H9 (cell line): ENCODE data around the gene FAM131C. TPM values are rescaled to one million over a fixed set of nuclear protein-coding genes. Genes with fewer than 3 reads are reported as not detected.

Experiments used
- DNase-seq: peaks from one replicate; pipeline ENCODE4 v3.0.0-alpha.2; 2017
- H2AFZ ChIP-seq: one replicate; pipeline ENCODE4 v1.6.1; 2013; ENCODE audit warnings: mild to moderate bottlenecking, low read length, control low read depth, moderate library complexity
- H2AK5ac ChIP-seq: 2 replicates; pipeline ENCODE4 v1.6.1; 2013; ENCODE audit warnings: low read length, control low read depth, mixed read lengths; ENCODE audit not compliant: insufficient read length
- H2BK120ac ChIP-seq: one replicate; pipeline ENCODE4 v1.6.1; 2013; ENCODE audit warnings: low read depth, mild to moderate bottlenecking, low read length, control low read depth, inconsistent platforms; ENCODE audit not compliant: poor library complexity, severe bottlenecking
- H2BK12ac ChIP-seq: 2 replicates; pipeline ENCODE4 v1.6.1; 2013; ENCODE audit warnings: low read length, control low read depth, mixed read lengths, low read depth; ENCODE audit not compliant: insufficient read length
- H2BK15ac ChIP-seq: 2 replicates; pipeline ENCODE4 v1.6.1; 2013; ENCODE audit warnings: low read depth, low read length, control low read depth
- H2BK20ac ChIP-seq: one replicate; pipeline ENCODE4 v1.6.1; 2013; ENCODE audit warnings: low read depth, mild to moderate bottlenecking, low read length, control low read depth, inconsistent platforms; ENCODE audit not compliant: poor library complexity, severe bottlenecking
- H2BK5ac ChIP-seq: 2 replicates; pipeline ENCODE4 v1.6.1; 2013; ENCODE audit warnings: low read length, control low read depth, mixed read lengths; ENCODE audit not compliant: insufficient read length
- H3K14ac ChIP-seq: 2 replicates; pipeline ENCODE4 v1.6.1; 2013; ENCODE audit warnings: low read length, control low read depth; ENCODE audit not compliant: insufficient read depth
- H3K18ac ChIP-seq: 2 replicates; pipeline ENCODE4 v1.6.1; 2013; ENCODE audit warnings: low read depth, mild to moderate bottlenecking, mixed read lengths, low read length, control low read depth; ENCODE audit not compliant: insufficient read length
- H3K23ac ChIP-seq: 2 replicates; pipeline ENCODE4 v1.6.1; 2013; ENCODE audit warnings: low read length, control low read depth, mixed read lengths, low read depth; ENCODE audit not compliant: insufficient read length
- H3K23me2 ChIP-seq: 2 replicates; pipeline ENCODE4 v1.6.1; 2013; ENCODE audit warnings: low read depth, mild to moderate bottlenecking, mixed read lengths, low read length, control low read depth; ENCODE audit not compliant: insufficient read length, poor library complexity, severe bottlenecking
- H3K27ac ChIP-seq: 2 replicates; pipeline ENCODE4 v1.5.1; 2013; ENCODE audit warnings: low read length, control low read depth, mixed read lengths, low read depth; ENCODE audit not compliant: insufficient read length
- H3K27me3 ChIP-seq: 2 replicates; pipeline ENCODE4 v1.6.1; 2013; ENCODE audit warnings: low read length, control low read depth, inconsistent platforms; ENCODE audit not compliant: insufficient read depth
- H3K4ac ChIP-seq: 2 replicates; pipeline ENCODE4 v1.6.1; 2013; ENCODE audit warnings: low read depth, mild to moderate bottlenecking, control low read depth, inconsistent platforms, low read length, moderate library complexity
- H3K4me1 ChIP-seq: 2 replicates; pipeline ENCODE4 v1.6.1; 2013; ENCODE audit warnings: low read length, control low read depth, inconsistent platforms; ENCODE audit not compliant: insufficient read depth
- H3K4me2 ChIP-seq: 2 replicates; pipeline ENCODE4 v1.6.1; 2013; ENCODE audit warnings: low read length, control low read depth, mixed read lengths; ENCODE audit not compliant: insufficient read length, insufficient read depth
- H3K56ac ChIP-seq: 2 replicates; pipeline ENCODE4 v1.6.1; 2013; ENCODE audit warnings: low read depth, mild to moderate bottlenecking, mixed read lengths, low read length, control low read depth; ENCODE audit not compliant: insufficient read length
- H3K79me1 ChIP-seq: 2 replicates; pipeline ENCODE4 v1.6.1; 2013; ENCODE audit warnings: low read depth, mild to moderate bottlenecking, moderate library complexity, low read length, control low read depth, inconsistent platforms; ENCODE audit not compliant: insufficient read depth, poor library complexity, severe bottlenecking
- H3K79me2 ChIP-seq: 2 replicates; pipeline ENCODE4 v1.6.1; 2013; ENCODE audit warnings: low read length, control low read depth, inconsistent platforms; ENCODE audit not compliant: insufficient read depth
- H3K9ac ChIP-seq: 2 replicates; pipeline ENCODE4 v1.6.1; 2013; ENCODE audit warnings: low read length, control low read depth, mixed read lengths; ENCODE audit not compliant: insufficient read length; ENCODE audit errors: extremely low read depth
- H3K9me3 ChIP-seq: one replicate; pipeline ENCODE4 v1.6.1; 2013; ENCODE audit warnings: low read depth, low read length, inconsistent platforms; ENCODE audit not compliant: control insufficient read depth
- H3T11ph ChIP-seq: one replicate; pipeline ENCODE4 v1.6.1; 2013; ENCODE audit warnings: mild to moderate bottlenecking, low read length, control low read depth, inconsistent platforms
- H4K20me1 ChIP-seq: one replicate; pipeline ENCODE4 v1.6.1; 2013; ENCODE audit not compliant: control insufficient read depth, insufficient read length, insufficient read depth
- H4K5ac ChIP-seq: 2 replicates; pipeline ENCODE4 v1.6.1; 2013; ENCODE audit warnings: low read depth, mild to moderate bottlenecking, mixed read lengths, low read length, control low read depth; ENCODE audit not compliant: insufficient read length
- H4K8ac ChIP-seq: replicated peaks from 2 replicates; pipeline ENCODE4 v1.6.1; 2013; ENCODE audit warnings: low read length, control low read depth, mixed read lengths, low read depth; ENCODE audit not compliant: insufficient read length
- H4K91ac ChIP-seq: 2 replicates; pipeline ENCODE4 v1.6.1; 2013; ENCODE audit warnings: low read depth, mild to moderate bottlenecking, moderate library complexity, mixed read lengths, low read length, control low read depth; ENCODE audit not compliant: insufficient read length
- H3K27ac Mint-ChIP-seq, 3 experiments: 2 replicates in 2 of 3; 3 replicates in 1 of 3; pipeline ENCODE4 v1.8.0; 2020 to 2021; ENCODE audit warnings: mixed read lengths in 3 of 3, mild to moderate bottlenecking in 1 of 3, moderate library complexity in 1 of 3
- H3K27me3 Mint-ChIP-seq: 2 replicates; pipeline ENCODE4 v1.8.0; 2021; ENCODE audit warnings: low read depth, mild to moderate bottlenecking, moderate library complexity, mixed read lengths
- H3K36me3 Mint-ChIP-seq, 3 experiments: 2 replicates in 2 of 3; 3 replicates in 1 of 3; pipeline ENCODE4 v1.8.0; 2020 to 2021; ENCODE audit warnings: low read depth in 3 of 3, mixed read lengths in 3 of 3; ENCODE audit not compliant: insufficient read depth in 1 of 3
- H3K4me1 Mint-ChIP-seq, 2 experiments: 2 replicates each; pipeline ENCODE4 v1.8.0; 2020; ENCODE audit warnings: mixed read lengths in 2 of 2
- H3K4me3 Mint-ChIP-seq, 2 experiments: 2 replicates in 1 of 2; 3 replicates in 1 of 2; pipeline ENCODE4 v1.8.0; 2020 to 2021; ENCODE audit warnings: mild to moderate bottlenecking in 2 of 2, mixed read lengths in 2 of 2, moderate library complexity in 1 of 2
- H3K9me3 Mint-ChIP-seq, 2 experiments: 2 replicates in 1 of 2; 3 replicates in 1 of 2; pipeline ENCODE4 v1.8.0; 2020; ENCODE audit warnings: mild to moderate bottlenecking in 2 of 2, mixed read lengths in 2 of 2, moderate library complexity in 1 of 2
- WGBS: extraction: QIAGEN DNeasy Blood & Tissue Kit; methylation state at CpG from one replicate; pipeline ENCODE4 v1.1.7; 2013; ENCODE audit warnings: missing lambda C conversion rate, low lambda C conversion rate, mixed read lengths; ENCODE audit not compliant: insufficient read length; ENCODE audit errors: extremely low coverage; 5-methylcytosine and 5-hydroxymethylcytosine counted together
- total RNA-seq: library from RNA; stranded (reverse); gene quantifications from 2 replicates; pipeline ENCODE4 v1.2.1, GENCODE V29; 2021
- TF ChIP-seq, protein P1 (sequence below): fragments of 200-600 bp; sonication (generic); conservative IDR thresholded peaks from 3 replicates; pipeline ENCODE4 v1.8.0; 2021; ENCODE audit warnings: antibody characterized with exemption, mild to moderate bottlenecking

Gene FAM131C
- total RNA-seq, 1 experiment from 2014 or later: 0.61 TPM

- H3K56ac ChIP-seq: no peak overlapping the region
- H3K4me3 Mint-ChIP-seq: no peak overlapping the region; a peak in 1 of 5 replicates
- no peaks in the 10 kb centered on the region for H3K9me3 ChIP-seq
- no peaks in the 10 kb centered on the region for H3K27me3 ChIP-seq
- H3K79me1 ChIP-seq: no peaks in the 10 kb centered on the region
- H4K8ac ChIP-seq: no peak overlapping the region
- no peak overlapping the region for H2BK12ac ChIP-seq
- no peak overlapping the region for H3K18ac ChIP-seq
- TF ChIP-seq, protein P1, sequence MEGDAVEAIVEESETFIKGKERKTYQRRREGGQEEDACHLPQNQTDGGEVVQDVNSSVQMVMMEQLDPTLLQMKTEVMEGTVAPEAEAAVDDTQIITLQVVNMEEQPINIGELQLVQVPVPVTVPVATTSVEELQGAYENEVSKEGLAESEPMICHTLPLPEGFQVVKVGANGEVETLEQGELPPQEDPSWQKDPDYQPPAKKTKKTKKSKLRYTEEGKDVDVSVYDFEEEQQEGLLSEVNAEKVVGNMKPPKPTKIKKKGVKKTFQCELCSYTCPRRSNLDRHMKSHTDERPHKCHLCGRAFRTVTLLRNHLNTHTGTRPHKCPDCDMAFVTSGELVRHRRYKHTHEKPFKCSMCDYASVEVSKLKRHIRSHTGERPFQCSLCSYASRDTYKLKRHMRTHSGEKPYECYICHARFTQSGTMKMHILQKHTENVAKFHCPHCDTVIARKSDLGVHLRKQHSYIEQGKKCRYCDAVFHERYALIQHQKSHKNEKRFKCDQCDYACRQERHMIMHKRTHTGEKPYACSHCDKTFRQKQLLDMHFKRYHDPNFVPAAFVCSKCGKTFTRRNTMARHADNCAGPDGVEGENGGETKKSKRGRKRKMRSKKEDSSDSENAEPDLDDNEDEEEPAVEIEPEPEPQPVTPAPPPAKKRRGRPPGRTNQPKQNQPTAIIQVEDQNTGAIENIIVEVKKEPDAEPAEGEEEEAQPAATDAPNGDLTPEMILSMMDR: no peak
- no peak overlapping the region for H3K4ac ChIP-seq
- H3K27me3 Mint-ChIP-seq: peaks cover 36% of the 10 kb centered on the region
- no peaks in the 10 kb centered on the region for H4K20me1 ChIP-seq
- H2BK15ac ChIP-seq: no peak overlapping the region
- no peak overlapping the region for H4K91ac ChIP-seq
- H3T11ph ChIP-seq: no peak overlapping the region
- no peaks in the 10 kb centered on the region for H3K36me3 Mint-ChIP-seq
- H3K79me2 ChIP-seq: no peaks in the 10 kb centered on the region
- no peak overlapping the region for H3K9ac ChIP-seq
- no peak for DNase-seq
- H3K23ac ChIP-seq: no peak overlapping the region
- no peak overlapping the region for H2BK120ac ChIP-seq
- peaks cover 24 to 52% of the 10 kb centered on the region in 2 experiments for H3K4me1 Mint-ChIP-seq
- 0 out of 2 replicates have a peak, but pooled peaks cover 4% of the 10 kb centered on the region for H3K4me1 ChIP-seq
- H3K14ac ChIP-seq: no peak overlapping the region
- no peak overlapping the region for H2BK20ac ChIP-seq
- H3K27ac Mint-ChIP-seq: no peak overlapping the region
- no peaks in the 10 kb centered on the region for H3K23me2 ChIP-seq
- no peak overlapping the region for H4K5ac ChIP-seq
- H3K27ac ChIP-seq: no peak overlapping the region
- H3K9me3 Mint-ChIP-seq: no peaks in the 10 kb centered on the region
- H3K4me2 ChIP-seq: no peak overlapping the region
- WGBS: no CpG with 5 or more reads among the region's 4 CpGs
- H2AFZ ChIP-seq: no peak overlapping the region
- H2AK5ac ChIP-seq: no peak overlapping the region
- H2BK5ac ChIP-seq: no peak overlapping the region
Measured at GRCh38 chr1:16018308-16018707, 55.1 kb downstream of the FAM131C start.
